NCI-H460 (cell line): ENCODE data around the gene CYP27C1. TPM values are rescaled to one million over a fixed set of nuclear protein-coding genes. Genes with fewer than 3 reads are reported as not detected.
A peak's percentile ranks its signal among the peaks of the same experiment; 100 is the strongest.
"Not testable (repeated sequence)": the region's sequence is repeated elsewhere in the genome, so short reads cannot be mapped to it uniquely, and the experiment has no call there.

Experiments
- DNase-seq: peaks from one replicate; pipeline ENCODE4 v3.0.0-alpha.2; 2016; ENCODE audit warnings: low read depth; ENCODE audit errors: extremely low read depth
- total RNA-seq: library from RNA; depleted of rRNA; stranded (reverse); fragments of >200 nt; shearing (Covaris generic); gene quantifications from 2 replicates; pipeline ENCODE4 v1.2.3, GENCODE V29; 2014

CYP27C1 gene
- total RNA-seq, 1 experiment from 2014 or later: not detected

DNA sequence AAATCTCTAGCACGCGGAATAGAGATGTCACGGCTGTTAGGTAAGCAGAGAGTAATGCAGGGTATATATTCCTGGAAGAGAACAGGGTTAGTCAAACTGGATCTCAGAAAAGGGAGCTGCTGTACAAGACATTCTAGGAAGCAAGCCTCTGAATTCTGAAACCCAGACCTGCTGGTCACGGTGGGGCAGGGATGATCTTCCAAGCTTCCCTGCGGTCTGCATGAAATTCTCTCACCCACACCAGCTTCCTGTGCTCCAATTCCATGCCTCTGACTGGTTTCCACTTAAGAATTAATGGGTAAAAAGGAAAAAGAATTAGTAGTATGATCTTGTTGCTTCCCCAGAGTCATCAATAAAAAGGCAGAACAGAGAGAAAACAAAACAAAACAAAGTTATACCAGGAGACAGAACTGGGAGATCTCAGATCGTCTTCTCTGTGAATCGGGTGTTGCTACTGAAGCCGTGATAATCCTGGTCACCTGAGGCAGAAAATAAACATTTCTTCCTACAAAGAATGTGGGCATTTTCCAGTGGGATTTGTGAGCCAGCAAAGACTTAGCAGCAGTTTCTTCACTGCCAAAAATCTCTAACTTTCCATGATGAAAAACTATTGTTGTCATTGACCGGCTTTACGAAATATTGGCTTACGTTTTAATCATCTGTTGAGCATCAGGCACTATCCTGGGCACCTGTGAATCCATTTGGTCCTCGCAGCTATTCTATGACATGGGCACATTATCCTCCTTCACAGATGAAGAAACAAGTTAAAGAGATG, 5.3 kb upstream of the CYP27C1 start:
- DNase-seq: no peak

DNA sequence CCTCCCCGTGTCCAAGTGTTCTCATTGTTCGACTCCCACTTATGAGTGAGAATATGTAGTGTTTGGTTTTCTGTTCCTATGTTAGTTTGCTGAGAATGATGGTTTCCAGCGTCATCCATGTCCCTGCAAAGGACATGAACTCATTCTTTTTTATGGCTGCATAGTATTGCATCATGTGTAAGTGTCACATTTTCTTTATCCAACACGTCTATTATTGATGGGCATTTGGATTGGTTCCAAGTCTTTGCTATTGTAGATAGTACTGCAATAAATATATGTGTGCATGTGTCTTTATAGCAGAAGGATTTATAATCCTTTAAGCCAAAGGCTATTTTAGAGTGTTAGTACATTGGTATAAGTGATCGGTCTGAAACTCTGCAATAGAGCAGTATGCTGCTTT, 4.0 kb upstream of the CYP27C1 start:
- DNase-seq: not testable (repeated sequence)

DNA sequence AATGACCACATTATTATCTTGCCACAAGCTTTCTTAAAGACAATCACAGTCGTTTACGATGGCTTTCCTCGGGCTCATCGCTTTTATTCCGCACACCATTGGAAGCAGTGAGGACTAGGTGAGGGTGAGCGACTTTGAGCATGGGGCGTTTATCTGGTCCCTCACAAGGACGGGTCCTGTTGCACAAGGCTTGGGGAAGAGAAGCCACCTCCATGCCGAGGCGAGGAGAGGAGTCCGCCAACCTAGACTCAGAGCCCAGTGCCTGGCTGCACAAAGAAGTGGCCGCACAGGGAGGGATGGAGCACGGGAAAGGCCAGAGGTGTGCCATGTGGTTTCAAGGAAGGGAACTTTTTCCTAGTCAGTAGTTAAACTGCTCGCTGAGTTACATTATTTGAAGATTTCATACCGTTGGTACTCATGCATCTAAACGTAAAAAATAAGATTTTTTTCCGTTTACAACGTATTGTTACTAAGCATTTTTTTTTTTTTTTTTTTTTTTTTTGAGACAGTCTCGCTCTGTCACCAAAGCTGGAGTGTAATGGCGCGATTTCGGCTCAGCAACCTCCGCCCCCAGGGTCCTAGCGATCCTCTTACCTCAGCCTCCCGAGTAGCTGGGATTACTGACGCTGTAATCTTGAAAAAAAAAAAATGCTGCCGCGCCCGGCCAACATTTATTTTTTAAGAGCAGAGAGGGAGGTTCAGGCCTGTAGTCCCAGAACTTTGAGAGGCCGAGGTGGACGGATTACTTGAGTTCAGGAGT, 849 bp upstream of the CYP27C1 start:
- no peak for DNase-seq

DNA sequence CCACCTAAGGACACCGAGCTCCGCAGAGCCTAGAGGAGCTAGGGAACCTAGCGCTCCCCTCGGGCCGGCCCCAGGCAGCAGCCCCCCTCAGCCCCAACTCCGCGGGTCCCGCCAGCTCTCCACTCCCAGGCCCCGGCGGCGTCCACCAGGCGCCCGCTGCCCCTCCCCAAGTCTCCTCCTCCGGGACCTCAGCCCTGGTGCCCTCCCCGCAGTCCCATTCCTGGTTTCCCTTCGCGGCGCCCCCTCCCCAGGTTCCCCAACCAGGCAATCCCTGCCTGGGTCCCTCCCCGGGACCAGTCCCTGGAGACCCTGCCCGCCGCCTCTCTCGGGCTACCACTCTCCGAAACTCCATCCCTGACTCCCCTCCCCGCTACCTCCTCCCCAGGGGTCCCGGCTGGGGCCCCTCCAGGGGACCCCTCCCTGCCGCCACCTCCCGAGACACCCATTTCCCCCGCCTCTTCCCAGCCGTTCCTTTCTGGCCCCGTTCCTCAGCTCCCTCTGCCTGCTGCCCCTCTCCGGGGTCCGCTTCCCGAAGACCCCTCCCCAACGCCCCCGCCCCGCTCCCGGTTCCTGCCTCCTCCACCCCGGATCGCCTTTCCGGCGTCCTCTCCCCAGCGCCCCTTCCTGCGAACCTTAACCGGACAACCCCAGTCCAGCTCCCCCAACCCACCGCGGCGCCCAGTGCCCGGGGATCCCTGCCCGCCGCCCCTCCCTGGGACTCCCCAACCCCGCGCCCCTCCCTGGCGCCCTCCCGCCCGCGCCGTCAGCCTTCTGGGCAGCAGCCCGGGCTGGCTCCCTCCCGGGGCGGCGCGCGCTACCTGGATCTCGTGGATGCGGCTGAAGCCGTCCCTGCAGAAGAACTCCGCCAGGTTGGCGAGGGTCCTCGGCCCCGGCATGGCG, 678 bp downstream of the CYP27C1 start:
- no peak for DNase-seq

DNA sequence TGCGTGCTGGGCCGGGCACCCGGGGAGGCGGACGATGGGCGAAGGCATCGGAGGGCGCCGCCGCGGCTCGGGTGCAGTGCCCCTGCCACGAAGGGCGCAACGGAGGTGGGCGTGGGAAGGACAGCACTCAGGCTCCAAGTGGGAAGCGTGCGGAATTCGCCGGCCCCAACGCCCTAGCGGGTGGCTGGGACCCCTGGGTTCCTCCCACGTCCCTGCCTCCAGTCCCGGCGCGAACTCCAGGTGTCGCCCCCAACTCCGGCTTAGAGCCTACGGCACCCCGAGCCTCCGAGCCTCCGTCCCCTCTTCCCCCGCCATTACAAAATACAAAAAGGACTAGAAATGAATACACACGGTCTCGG, 1.3 kb downstream of the CYP27C1 start:
- DNase-seq: no peak

DNA sequence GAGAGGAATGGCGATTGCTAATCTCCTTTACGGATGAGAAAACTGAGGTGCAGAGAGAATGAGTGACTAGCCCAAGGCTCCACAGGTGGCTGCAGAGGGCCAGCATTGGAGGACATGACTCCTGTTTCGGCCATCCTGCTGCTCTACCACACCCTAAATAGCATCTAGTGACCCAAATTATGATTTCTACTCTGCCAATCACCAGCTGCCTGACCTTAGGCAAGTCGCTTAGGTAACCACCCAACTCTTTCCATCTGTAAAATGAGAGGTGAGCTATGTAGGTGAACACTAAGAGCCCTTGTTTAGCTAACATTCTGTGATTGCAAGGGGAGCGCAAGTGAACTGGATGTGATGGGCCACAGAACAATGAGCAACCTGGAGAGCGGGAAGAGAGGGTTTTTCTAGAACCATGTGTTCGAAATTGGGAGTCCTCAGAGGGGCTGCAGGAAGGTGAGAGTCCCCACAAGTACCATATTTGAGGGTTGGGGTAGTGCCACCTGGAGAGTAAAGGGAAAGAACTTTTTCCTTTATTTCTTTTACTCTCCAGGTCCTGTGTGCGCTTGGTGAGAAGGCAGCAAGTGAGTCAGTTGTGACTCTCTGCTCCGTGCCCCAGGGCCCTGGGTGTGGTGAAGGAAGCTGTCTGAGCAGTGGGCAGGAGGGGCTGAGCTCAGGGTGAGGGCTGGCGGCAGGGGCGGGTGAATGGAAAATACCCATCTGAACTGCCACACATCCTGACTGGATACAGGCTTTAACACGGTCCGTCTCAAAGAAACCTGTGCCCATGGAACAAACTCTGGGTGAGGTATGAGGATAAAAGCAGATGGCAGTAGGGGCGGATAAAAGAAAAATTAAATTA, 2.4 kb downstream of the CYP27C1 start:
- peak; percentile 17 for DNase-seq

DNA sequence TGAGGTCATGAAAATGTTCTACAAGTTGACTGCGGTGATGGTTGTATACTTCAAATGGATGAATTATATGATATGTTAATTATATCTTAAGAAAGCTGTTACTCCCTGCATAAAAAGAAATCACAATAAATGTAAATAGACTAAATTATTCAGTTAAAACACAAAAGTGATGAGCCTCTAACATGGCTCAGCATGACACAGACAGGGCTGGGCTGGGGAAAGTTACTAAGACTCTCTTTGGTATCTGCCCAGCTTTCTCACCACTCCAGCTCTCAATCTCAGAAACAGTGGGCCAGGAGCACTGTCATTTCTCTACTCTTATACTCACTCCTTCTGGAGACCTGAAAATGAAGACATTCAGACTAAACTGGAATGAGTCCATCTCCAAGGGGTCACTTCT, 3.5 kb downstream of the CYP27C1 start:
- DNase-seq: no peak

DNA sequence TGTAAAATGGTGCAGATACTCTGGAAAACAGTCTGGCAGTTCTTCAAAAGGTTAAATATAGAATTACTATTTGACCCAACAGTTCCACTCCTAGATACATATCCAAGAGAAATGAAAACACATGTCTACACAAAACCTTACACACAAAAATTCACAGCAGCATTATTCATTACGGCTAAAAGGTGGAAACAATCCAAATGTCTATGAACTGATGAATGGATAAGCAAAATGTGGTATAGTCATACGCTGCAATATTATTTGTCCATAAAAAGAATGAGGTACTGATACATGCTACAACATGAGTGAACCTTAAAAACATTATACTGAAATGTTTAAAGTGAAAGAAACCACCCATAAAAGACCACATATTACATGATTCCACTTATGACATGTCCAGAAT, 4.0 kb downstream of the CYP27C1 start:
- no peak for DNase-seq

DNA sequence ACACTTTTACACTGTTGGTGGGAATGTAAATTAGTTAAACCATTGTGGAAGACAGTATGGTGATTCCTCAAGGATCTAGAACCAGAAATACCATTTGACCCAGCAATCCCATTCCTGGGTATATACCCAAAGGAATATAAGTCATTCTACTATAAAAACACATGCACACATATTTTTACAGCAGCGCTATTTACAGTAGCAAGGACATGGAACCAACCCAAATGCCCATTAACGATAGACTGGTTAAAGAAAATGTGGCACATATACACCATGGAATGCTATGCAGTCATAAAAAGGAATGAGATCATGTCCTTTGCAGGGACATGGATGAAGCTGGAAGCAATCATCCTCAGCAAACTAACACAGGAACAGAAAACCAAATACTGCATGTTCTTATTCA, 5.9 kb downstream of the CYP27C1 start:
- not testable (repeated sequence) for DNase-seq

DNA sequence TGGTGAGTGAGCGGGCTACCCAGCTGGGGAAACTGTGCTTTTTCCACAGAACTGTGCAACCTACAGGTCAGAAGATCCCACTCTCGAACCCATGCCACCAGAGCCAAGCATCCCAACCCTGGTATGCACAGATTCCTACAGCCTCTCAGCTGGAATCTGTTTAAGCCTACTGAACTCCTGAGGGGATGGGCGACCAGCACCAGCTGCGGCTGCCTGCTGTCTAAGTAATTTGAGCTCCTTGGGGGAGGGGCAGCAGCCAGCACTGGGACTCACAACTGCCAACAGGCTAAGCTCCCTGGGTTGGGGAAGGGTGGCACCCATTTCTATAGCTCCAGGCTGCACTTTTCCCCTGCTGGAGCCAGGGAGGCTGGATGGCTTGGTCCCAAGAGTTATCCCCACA, 11.8 kb downstream of the CYP27C1 start:
- DNase-seq: no peak

DNA sequence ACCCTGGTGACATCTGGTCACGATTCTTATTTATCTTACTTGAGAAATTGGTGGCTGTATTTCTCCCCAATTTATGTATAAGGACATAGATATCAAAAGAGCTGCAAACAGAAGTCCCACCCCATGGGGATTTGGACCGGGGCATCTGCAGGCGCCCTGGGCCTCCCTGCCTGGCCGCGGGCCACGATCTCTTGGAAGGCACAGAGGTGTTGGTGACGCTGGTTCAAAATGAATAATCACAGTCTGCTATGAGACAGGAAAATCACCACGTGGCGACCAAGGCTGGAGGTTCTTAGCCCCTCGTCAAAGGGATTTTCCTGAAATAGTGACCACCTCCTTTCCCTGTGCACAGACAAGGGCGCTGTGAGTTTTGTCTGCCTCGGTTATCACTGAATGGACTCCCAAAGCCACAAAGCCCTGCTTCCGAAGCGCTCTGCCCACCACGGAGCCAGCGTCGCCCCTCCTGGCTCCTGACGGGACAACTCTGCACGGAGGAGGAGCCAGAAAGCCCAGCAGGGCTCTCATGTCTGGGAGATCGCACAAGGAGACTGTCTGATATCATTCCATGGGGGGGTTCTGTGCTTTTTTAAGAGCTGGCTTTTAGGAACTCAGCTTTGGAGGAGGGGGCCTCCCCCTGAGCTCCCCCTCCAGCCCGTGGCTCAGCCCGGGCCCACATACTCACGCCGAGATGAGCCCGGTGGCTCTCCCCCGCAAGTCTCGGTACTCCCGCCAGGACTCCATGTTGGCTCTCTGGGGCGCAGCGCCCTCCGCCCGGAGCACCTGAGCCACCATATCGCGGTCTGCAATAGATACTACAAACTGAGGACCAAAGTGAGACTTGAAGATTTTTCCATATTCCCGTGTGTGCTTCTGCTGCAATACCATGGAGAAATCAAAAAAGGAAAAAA, 14.6 kb downstream of the CYP27C1 start:
- DNase-seq: no peak

DNA sequence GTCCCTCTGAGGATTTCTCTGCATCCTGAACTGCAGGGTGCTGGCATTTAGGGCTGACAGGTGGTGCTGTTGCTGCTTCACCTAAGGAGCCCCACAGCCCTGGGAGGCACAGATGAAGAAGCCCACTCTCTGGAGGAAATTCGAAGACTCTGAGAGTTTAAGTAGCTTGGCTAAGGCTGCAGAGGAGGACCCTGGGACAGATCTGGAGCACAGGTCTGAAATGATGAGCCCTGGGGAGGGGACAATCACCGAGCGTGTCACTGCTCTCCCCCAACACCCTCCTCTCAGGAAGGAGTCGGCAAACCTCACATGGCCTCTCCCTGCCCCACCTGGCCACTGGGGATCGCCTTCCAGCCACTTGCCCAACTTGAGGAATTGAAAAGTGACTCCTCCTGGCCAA, 18.6 kb downstream of the CYP27C1 start:
- DNase-seq: no peak

DNA sequence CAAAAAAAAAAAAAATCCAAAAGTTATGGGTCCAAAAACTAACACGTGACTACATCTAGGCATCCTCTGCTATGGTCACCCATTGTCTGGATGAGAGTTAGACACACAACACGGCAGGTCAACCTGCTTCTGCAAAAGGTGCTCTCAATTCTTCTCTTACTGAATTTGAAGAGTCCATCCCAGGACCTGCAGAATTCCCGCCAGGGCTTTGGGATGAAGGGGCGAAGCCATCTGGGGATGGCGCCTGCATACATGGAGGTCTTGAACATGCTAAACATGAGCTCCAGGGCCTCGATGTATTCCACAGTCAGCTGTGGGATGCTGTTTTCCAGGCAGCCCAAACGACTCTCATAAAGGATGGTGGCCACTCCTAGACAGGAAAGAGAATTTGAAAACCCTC, 19.1 kb downstream of the CYP27C1 start:
- no peak for DNase-seq

DNA sequence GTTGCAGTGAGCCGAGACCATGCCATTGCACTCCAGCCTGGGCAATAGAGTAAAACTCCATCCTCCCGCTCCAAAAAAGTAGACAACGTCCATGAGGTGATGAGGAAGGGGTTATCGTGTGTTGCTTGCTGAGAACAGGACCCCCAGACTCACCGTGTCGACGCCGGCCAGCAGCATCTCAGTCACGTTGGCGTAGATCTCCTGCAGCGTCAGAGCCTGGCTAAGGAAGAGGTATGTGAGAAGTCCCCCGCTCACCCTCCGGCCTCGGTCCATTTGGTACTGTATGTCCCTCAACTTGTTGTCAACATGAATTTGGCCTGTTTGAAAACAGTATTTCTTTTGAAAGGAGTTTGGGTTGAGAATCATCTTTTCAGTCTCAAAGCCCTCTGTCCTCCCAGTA, 20.9 kb downstream of the CYP27C1 start:
- DNase-seq: no peak

DNA sequence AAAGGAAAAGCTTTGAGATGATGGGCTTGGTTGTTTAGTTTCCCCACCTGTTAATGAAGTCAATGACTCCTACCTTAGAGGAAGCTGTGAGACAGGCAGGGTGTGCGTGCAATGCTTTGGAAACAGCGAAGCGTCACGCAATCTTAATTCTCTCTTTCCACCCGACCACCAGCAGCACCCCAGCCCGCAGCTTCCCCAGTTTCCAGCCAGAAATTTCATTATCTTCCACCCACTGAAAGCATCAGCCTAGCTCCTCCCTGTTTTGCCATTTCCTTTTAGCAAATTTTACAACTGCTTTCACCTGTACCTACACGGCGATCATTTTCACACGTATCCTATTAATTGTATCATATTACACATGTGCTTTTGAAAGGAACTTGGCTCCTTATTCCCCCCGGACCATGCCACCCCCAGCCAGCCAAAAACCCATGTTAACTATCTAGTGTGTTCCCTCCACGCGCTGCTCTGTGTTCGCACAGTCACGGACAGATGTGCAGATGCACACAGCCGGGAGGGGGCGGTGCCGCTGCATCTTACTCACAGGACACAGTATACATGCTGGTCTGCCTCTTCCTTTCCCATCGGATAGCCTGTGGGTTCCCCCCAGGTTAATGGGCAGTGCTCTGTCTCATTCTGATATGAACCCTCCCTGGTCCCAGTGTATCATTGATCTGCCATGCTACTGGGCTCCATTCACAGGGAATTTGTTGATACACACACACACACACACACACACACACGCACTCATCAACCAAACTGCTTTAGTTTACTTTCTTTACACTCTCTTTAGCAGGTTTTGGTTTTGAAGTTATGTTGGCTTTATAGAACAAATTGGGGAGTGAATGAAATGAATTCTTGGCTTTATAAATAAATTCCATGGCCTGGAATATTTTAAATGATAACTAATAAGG, 22.4 kb downstream of the CYP27C1 start:
- DNase-seq: peak; percentile 75

DNA sequence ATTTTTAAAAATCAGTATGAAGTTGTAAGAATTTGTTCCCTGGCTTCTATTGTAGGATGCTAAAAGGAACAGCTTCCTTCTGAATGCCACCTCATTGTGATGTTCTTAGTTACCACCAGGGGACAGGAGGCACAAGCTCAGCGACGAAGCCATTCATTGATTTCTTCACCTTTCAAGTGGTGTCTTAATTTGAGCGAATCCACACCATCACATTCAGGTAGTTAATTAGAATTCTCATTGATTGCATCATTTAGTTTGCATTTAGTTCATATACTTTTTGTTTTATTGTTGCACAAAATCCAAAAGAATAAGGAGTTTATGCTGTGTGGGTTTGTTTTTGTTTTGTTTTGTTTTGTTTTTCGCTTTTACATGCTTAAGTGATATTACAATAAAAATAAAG, 23.1 kb downstream of the CYP27C1 start:
- peak; percentile 41 for DNase-seq

DNA sequence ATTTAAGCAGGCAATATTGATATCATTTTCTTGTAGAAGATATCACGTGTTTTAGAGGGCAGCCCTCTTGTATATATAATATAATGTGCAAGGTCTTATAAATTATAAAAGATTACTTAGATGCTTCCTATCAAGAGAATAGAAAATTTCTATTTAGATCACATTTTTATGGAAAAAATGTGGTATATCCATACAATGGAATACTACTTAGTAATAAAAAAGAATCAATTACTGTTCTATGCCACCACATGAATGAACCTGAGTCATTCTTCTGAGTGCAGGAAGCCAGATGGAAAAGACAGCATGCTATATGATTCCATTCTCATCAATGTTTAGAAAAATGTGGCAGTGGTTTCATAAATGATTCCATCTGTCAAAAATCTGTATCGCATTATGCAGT, 23.6 kb downstream of the CYP27C1 start:
- no peak for DNase-seq
